ENCODE results near the gene DCAF6. TPM values are rescaled to one million over a fixed set of nuclear protein-coding genes. Genes with fewer than 3 reads are reported as not detected.

The DCAF6 gene
- total RNA-seq, 2 experiments from 2014 or later: 23.2 to 30.6 TPM

DNA sequence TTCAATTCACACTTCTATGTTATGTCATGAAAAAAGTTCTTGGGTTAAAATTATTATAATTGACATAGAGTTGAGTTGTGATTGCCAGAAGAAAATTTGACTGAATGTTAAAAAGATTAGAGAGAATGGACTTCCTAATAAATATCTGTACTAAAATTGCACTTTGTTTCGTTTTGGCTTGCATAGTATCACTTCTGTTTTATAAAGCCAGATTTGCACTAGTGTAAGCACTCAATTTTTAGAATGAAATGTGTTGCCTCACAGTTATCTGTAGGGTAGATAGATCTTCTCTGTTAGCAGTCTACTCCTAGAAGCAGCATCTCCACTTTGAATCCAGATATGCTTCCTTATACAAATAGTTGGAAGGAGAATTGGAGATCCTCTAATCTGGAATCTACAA is 95.5 kb downstream of the DCAF6 start:
- Histone ChIP-seq H3K36me3 (ENCODE audit: insufficient read depth, low read length) (no peaks in the 10 kb centered on the region), H3K4me1 (ENCODE audit: insufficient read depth, low read length, poor library complexity, severe bottlenecking) (peaks cover 4% of the 10 kb centered on the region), H3K9me3 (ENCODE audit: low read length) (no peaks in the 10 kb centered on the region), H3K9me2 (ENCODE audit: insufficient read depth, low read length) (no peaks in the 10 kb centered on the region), H2AFZ (ENCODE audit: low read length) (no peak overlapping the region), H3K27ac (ENCODE audit: low read depth, low read length, poor library complexity, severe bottlenecking) (no peak overlapping the region), H3K79me2 (ENCODE audit: insufficient read depth, low read depth, low read length) (no peaks in the 10 kb centered on the region), H3K4me2 (ENCODE audit: low read length) (no peak overlapping the region), H4K20me1 (ENCODE audit: insufficient read depth, low read length) (no peaks in the 10 kb centered on the region), H3K4me3 (ENCODE audit: low read depth, low read length, poor library complexity, severe bottlenecking) (no peak overlapping the region)
- intact Hi-C loops (cut with micrococcal nuclease; ENCODE audit: unreplicated experiment): no loop called here
- DNase-seq (ENCODE audit: low spot score): no peak
- ChIA-PET CTCF (ENCODE audit: unreplicated experiment) (no interaction called here), POLR2A (interaction anchor here (0.6 kb wide), 1 partner anchor 21 kb away, joined by 5 read pairs; no protein-coding TSS in a partner anchor)
- TF ChIP-seq CTCF (conservative IDR thresholded peaks at IDR 0.05; ENCODE audit: low read length) (no peak), EZH2phosphoT487 (IDR thresholded peaks at IDR 0.05; ENCODE audit: borderline replicate concordance, low read depth, low read length) (no peak)
- no TSS peak for BruUV-seq (replicated peaks)

DNA sequence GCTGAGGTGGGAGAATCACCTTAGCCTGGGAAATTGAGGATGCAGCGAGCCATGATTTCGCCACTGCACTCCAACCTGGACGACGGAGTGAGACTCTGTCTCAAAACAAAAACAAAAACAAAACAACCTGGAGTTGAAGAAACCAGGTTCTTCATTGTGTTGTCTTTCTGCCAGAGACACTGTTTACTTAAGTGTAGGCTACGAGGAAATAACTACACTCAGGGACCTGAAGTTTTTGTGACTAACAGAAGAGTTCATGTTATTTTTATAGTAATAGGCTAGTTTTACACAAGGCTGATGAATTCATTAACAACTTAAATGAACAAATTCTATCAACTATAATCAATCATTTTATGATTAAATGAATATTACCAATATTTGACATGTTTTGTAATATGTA is 98.9 kb downstream of the DCAF6 start:
- no peak overlapping the region for H3K27ac ChIP-seq (ENCODE audit: low read depth, low read length, poor library complexity, severe bottlenecking)
- no peak overlapping the region for H2AFZ ChIP-seq (ENCODE audit: low read length)
- H4K20me1 ChIP-seq (ENCODE audit: insufficient read depth, low read length): no peaks in the 10 kb centered on the region
- intact Hi-C loops (cut with micrococcal nuclease; ENCODE audit: unreplicated experiment): no loop called here
- no peaks in the 10 kb centered on the region for H3K9me2 ChIP-seq (ENCODE audit: insufficient read depth, low read length)
- TF ChIP-seq EZH2phosphoT487 (IDR thresholded peaks at IDR 0.05; ENCODE audit: borderline replicate concordance, low read depth, low read length) (no peak), CTCF (conservative IDR thresholded peaks at IDR 0.05; ENCODE audit: low read length) (no peak)
- no peak overlapping the region for H3K4me2 ChIP-seq (ENCODE audit: low read length)
- no peaks in the 10 kb centered on the region for H3K9me3 ChIP-seq (ENCODE audit: low read length)
- POLR2A ChIA-PET: interaction anchor here (1.4 kb wide), 1 partner anchor 9 kb away, joined by 3 read pairs; no protein-coding TSS in a partner anchor
- CTCF ChIA-PET (ENCODE audit: unreplicated experiment): no interaction called here
- no TSS peak for BruUV-seq (replicated peaks)
- peaks cover 4% of the 10 kb centered on the region for H3K4me1 ChIP-seq (ENCODE audit: insufficient read depth, low read length, poor library complexity, severe bottlenecking)
- H3K4me3 ChIP-seq (ENCODE audit: low read depth, low read length, poor library complexity, severe bottlenecking): no peak overlapping the region
- DNase-seq (ENCODE audit: low spot score): no peak
- H3K36me3 ChIP-seq (ENCODE audit: insufficient read depth, low read length): no peaks in the 10 kb centered on the region
- H3K79me2 ChIP-seq (ENCODE audit: insufficient read depth, low read depth, low read length): no peaks in the 10 kb centered on the region

- no peaks in the 10 kb centered on the region for H3K9me2 ChIP-seq (ENCODE audit: insufficient read depth, low read length)
- H2AFZ ChIP-seq (ENCODE audit: low read length): no peak overlapping the region
- no peak overlapping the region for H3K4me3 ChIP-seq (ENCODE audit: low read depth, low read length, poor library complexity, severe bottlenecking)
- BruUV-seq (replicated peaks): no TSS peak
- TF ChIP-seq CTCF (conservative IDR thresholded peaks at IDR 0.05; ENCODE audit: low read length): no peak
- TF ChIP-seq EZH2phosphoT487 (IDR thresholded peaks at IDR 0.05; ENCODE audit: borderline replicate concordance, low read depth, low read length): no peak
- H3K4me1 ChIP-seq (ENCODE audit: insufficient read depth, low read length, poor library complexity, severe bottlenecking): no peaks in the 10 kb centered on the region
- no peaks in the 10 kb centered on the region for H4K20me1 ChIP-seq (ENCODE audit: insufficient read depth, low read length)
- peaks cover 43% of the 10 kb centered on the region for H3K36me3 ChIP-seq (ENCODE audit: insufficient read depth, low read length)
- CTCF ChIA-PET (ENCODE audit: unreplicated experiment): no interaction called here
- no peaks in the 10 kb centered on the region for H3K79me2 ChIP-seq (ENCODE audit: insufficient read depth, low read depth, low read length)
- intact Hi-C loops (cut with micrococcal nuclease; ENCODE audit: unreplicated experiment): no loop called here
- H3K27ac ChIP-seq (ENCODE audit: low read depth, low read length, poor library complexity, severe bottlenecking): no peak overlapping the region
- POLR2A ChIA-PET: no interaction called here
- no peak overlapping the region for H3K4me2 ChIP-seq (ENCODE audit: low read length)
- DNase-seq (ENCODE audit: low spot score): no peak
- H3K9me3 ChIP-seq (ENCODE audit: low read length): no peaks in the 10 kb centered on the region; the same call in 1 of the 2 replicates
Observed at GRCh38 chr1:168042362-168042761, 105.9 kb downstream of the DCAF6 start.
